Osteocyte (in vitro differentiated cells): Measurements from ENCODE around the gene CCR7. TPM values are rescaled to one million over a fixed set of nuclear protein-coding genes. Genes with fewer than 3 reads are reported as not detected.

ENCODE experiments used
- DNase-seq: peaks from one replicate; pipeline ENCODE4 v3.0.0; 2021; ENCODE audit warnings: mixed read lengths; ENCODE audit not compliant: unreplicated experiment; ENCODE audit errors: extremely low spot score
- H3K27ac Mint-ChIP-seq: one replicate; pipeline ENCODE4 v1.8.0; 2021; ENCODE audit warnings: mild to moderate bottlenecking, mixed read lengths; ENCODE audit not compliant: unreplicated experiment
- H3K27me3 Mint-ChIP-seq: one replicate; pipeline ENCODE4 v1.8.0; 2021; ENCODE audit warnings: mixed read lengths; ENCODE audit not compliant: unreplicated experiment
- H3K36me3 Mint-ChIP-seq: one replicate; pipeline ENCODE4 v1.8.0; 2021; ENCODE audit warnings: mixed read lengths; ENCODE audit not compliant: unreplicated experiment
- H3K4me1 Mint-ChIP-seq: one replicate; pipeline ENCODE4 v1.8.0; 2021; ENCODE audit warnings: mixed read lengths; ENCODE audit not compliant: unreplicated experiment
- H3K4me3 Mint-ChIP-seq: one replicate; pipeline ENCODE4 v1.8.0; 2021; ENCODE audit warnings: mild to moderate bottlenecking, moderate library complexity, mixed read lengths; ENCODE audit not compliant: unreplicated experiment
- H3K9me3 Mint-ChIP-seq: one replicate; pipeline ENCODE4 v1.8.0; 2021; ENCODE audit warnings: mixed read lengths; ENCODE audit not compliant: unreplicated experiment
- CTCF ChIP-seq: fragments of 200-600 bp; sonication (generic); IDR thresholded peaks from 2 replicates; pipeline ENCODE4 v1.5.0; 2021; ENCODE audit warnings: antibody characterized with exemption, mild to moderate bottlenecking, moderate library complexity
- total RNA-seq: library from RNA; stranded (reverse); gene quantifications from 2 replicates; pipeline ENCODE4 v1.2.1, GENCODE V29; 2021

CCR7 gene
- total RNA-seq, 1 donor from 2014 or later = not detected

- no peak for TF ChIP-seq CTCF
- Mint-ChIP-seq H3K36me3 (no peaks in the 10 kb centered on the region), H3K4me3 (no peak overlapping the region), H3K27me3 (no peaks in the 10 kb centered on the region), H3K4me1 (peaks cover 75% of the 10 kb centered on the region), H3K27ac (peak overlapping the region; percentile 4), H3K9me3 (no peaks in the 10 kb centered on the region)
- DNase-seq = no peak
These were observed 49.7 kb downstream of the CCR7 start for GRCh38 chr17:40515491-40516041.

- no peaks in the 10 kb centered on the region for H3K36me3 Mint-ChIP-seq
- H3K27me3 Mint-ChIP-seq = no peaks in the 10 kb centered on the region
- DNase-seq = no peak
- no peak for TF ChIP-seq CTCF
- no peak overlapping the region for H3K27ac Mint-ChIP-seq
- no peak overlapping the region for H3K4me3 Mint-ChIP-seq
- H3K9me3 Mint-ChIP-seq = no peaks in the 10 kb centered on the region
- H3K4me1 Mint-ChIP-seq = peaks cover 79% of the 10 kb centered on the region
These were observed 50.3 kb downstream of the CCR7 start for GRCh38 chr17:40515011-40515410.

GRCh38 chr17:40514013-40514875 lies 51.0 kb downstream of the CCR7 start:
- no peak for TF ChIP-seq CTCF
- Mint-ChIP-seq H3K27ac (no peak overlapping the region), H3K9me3 (no peaks in the 10 kb centered on the region), H3K27me3 (no peaks in the 10 kb centered on the region), H3K4me3 (no peak overlapping the region), H3K36me3 (no peaks in the 10 kb centered on the region), H3K4me1 (peaks cover 83% of the 10 kb centered on the region)
- DNase-seq = no peak

GRCh38 chr17:40511667-40512220 lies 53.5 kb downstream of the CCR7 start:
- H3K4me1 Mint-ChIP-seq = peaks cover 64% of the 10 kb centered on the region
- peak overlapping the region; percentile 89 for H3K27ac Mint-ChIP-seq
- H3K27me3 Mint-ChIP-seq = no peaks in the 10 kb centered on the region
- no peak for DNase-seq
- no peak overlapping the region for H3K4me3 Mint-ChIP-seq
- no peak for TF ChIP-seq CTCF
- no peaks in the 10 kb centered on the region for H3K36me3 Mint-ChIP-seq
- no peaks in the 10 kb centered on the region for H3K9me3 Mint-ChIP-seq

- Mint-ChIP-seq H3K27me3 (no peaks in the 10 kb centered on the region), H3K27ac (peak overlapping the region; percentile 89), H3K9me3 (no peaks in the 10 kb centered on the region), H3K4me3 (no peak overlapping the region), H3K36me3 (no peaks in the 10 kb centered on the region), H3K4me1 (peaks cover 64% of the 10 kb centered on the region)
- DNase-seq = no peak
- TF ChIP-seq CTCF = no peak
These were observed 54.1 kb downstream of the CCR7 start for GRCh38 chr17:40511136-40511535.
